ENCODE results near the gene SLC22A23. TPM values are rescaled to one million over a fixed set of nuclear protein-coding genes. Genes with fewer than 3 reads are reported as not detected.
"Not testable (repeated sequence)": the region's sequence is repeated elsewhere in the genome, so short reads cannot be mapped to it uniquely, and the experiment has no call there.

Gene SLC22A23
- total RNA-seq, 6 donors from 2014 or later = 18.2 to 73.1 (median 28.3) TPM

DNA sequence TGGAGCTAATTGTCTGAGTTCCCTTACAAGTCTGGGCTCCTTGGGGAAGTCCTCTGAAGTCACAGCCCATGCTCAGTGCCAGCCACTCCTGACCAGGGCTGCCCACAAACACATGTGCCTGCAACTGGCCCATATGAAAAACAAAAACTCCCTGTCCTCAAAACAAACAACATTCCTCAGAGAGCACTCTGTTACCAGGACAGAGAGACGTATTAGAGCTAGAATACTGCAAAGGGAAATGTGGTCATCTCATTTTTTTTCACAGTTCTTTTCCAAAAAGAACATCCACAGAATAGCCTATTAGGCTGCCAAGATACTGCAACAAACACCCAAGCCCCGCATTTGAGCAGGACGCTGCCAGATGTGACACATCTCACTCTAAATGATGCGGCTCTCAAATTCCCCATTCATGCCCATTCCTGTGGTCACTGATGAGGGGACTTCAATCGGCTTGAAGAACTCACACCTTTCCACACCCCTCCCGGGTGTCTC, 71.1 kb downstream of the SLC22A23 start:
- H3K27ac ChIP-seq = peak overlapping the region in 1 of 4 donors; percentile 28
- 67 to 69% methylated on average over 6 of the region's 6 CpGs for WGBS, 2 donors
- no peaks in the 10 kb centered on the region for H3K9me3 ChIP-seq
- DNase-seq (no peak), ATAC-seq (ENCODE audit: low FRiP score in 2 of 2) (peak; percentile 9 to 34)
- TF ChIP-seq POLR2AphosphoS5 (IDR thresholded peaks at IDR 0.05) (no peak), POLR2A (IDR thresholded peaks at IDR 0.05) (no peak), EP300 (IDR thresholded peaks at IDR 0.05) (no peak)
- TF ChIP-seq, protein P1, sequence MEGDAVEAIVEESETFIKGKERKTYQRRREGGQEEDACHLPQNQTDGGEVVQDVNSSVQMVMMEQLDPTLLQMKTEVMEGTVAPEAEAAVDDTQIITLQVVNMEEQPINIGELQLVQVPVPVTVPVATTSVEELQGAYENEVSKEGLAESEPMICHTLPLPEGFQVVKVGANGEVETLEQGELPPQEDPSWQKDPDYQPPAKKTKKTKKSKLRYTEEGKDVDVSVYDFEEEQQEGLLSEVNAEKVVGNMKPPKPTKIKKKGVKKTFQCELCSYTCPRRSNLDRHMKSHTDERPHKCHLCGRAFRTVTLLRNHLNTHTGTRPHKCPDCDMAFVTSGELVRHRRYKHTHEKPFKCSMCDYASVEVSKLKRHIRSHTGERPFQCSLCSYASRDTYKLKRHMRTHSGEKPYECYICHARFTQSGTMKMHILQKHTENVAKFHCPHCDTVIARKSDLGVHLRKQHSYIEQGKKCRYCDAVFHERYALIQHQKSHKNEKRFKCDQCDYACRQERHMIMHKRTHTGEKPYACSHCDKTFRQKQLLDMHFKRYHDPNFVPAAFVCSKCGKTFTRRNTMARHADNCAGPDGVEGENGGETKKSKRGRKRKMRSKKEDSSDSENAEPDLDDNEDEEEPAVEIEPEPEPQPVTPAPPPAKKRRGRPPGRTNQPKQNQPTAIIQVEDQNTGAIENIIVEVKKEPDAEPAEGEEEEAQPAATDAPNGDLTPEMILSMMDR (IDR thresholded peaks at IDR 0.05) = no peak
- H3K27me3 ChIP-seq = no peaks in the 10 kb centered on the region
- H3K4me3 ChIP-seq = no peak overlapping the region
- peaks cover 2 to 10% (median 8%) of the 10 kb centered on the region in 4 donors for H3K4me1 ChIP-seq
- no peaks in the 10 kb centered on the region for H3K36me3 ChIP-seq

DNA sequence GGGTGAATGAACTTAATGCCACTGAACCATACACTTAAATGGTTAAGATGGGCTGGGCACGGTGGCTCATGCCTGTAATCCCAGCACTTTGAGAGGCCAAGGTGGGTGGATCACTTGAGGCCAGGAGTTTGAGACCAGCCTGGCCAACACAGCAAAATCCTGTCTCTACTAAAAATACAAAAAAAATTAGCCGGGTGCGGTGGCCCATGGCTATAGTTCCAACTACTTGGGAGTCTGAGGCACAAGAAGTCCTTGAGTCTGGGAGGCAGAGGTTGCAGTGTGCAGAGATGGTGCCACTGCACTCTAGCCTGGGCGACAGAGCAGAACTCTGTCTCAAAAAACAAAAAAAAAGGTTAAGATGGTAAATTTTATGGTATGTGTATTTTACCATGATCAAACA, 71.7 kb downstream of the SLC22A23 start:
- Histone ChIP-seq H3K4me1 (peaks cover 2 to 15% (median 8%) of the 10 kb centered on the region in 4 donors), H3K27ac (peak overlapping the region in 1 of 4 donors; percentile 11)
- H3K4me3 ChIP-seq; ATAC-seq (ENCODE audit: low FRiP score in 2 of 2); H3K36me3 ChIP-seq; H3K27me3 ChIP-seq; DNase-seq; H3K9me3 ChIP-seq: not testable (repeated sequence)
- WGBS, 2 donors = 90% methylated on average over 4 of the region's 4 CpGs

DNA sequence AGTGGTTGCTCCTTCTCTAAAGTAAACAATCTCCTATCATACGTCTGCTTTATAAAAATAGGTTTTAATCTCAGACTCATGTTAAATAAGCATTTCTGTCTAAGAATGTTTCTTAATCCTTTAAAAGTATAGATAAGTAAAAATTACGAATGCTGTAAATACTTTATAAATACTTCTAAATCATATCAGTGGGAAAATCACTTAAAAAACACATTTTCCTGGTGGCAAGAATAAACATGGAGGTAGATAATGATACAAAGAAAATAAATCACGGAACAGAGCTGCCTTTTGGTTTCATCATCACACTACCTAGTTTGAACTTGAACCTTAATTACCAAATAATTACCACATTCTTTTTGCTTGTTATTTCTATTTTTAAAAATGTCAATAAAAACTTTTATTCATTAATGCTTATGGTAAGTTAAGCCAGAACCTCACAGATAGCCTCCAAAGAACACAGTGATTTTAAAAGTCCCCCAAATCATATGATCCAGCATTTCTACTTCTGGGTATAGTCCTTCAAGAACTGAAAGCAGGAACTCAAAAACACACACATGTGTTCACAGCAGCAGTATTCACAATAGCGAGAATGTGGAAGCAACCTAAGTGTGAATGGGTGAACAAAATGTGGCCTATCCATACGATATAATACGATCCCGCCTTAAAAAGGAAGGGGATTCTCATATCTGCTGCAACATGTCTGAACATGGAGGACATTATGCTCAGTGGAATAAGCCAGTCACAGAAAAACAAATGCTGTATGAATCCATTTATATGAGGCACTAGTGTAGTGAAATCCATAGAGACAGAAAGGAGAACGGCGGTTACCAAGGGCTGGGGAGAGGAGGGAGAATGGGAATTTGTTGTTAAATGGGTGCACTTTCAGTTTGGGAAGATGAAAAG, 72.4 kb downstream of the SLC22A23 start:
- Histone ChIP-seq H3K9me3 (no peaks in the 10 kb centered on the region), H3K27me3 (no peaks in the 10 kb centered on the region), H3K27ac (peak overlapping the region in 1 of 4 donors; percentile 11), H3K4me1 (peaks cover 2 to 22% (median 8%) of the 10 kb centered on the region in 4 donors), H3K36me3 (no peaks in the 10 kb centered on the region), H3K4me3 (no peak overlapping the region)
- DNase-seq (no peak), ATAC-seq (ENCODE audit: low FRiP score in 2 of 2) (no peak)
- TF ChIP-seq POLR2A (IDR thresholded peaks at IDR 0.05) = no peak
- TF ChIP-seq EP300 (IDR thresholded peaks at IDR 0.05) = no peak
- TF ChIP-seq POLR2AphosphoS5 (IDR thresholded peaks at IDR 0.05) = no peak
- TF ChIP-seq, protein P1 (IDR thresholded peaks at IDR 0.05) = no peak
- 85 to 86% methylated on average over 9 of the region's 9 CpGs for WGBS, 2 donors

DNA sequence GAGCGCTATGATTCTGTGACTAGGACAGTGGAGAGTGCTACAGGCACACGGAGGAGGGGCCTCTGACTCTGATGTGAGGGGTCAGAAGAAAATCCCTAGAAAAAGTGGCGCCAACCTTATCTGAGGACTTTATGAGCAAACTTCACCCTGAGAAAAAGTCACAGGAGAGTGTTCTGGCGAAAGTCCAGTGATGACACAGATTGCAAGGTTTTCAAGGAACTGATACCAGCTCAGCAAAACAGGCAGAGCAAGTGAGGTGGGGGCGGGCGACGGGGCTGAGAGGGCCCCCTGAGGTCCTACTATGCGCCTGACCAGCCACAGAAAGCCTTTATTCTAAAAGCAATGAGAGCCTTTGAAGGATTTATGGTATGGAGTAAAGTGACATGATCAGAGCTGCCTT, 73.3 kb downstream of the SLC22A23 start:
- TF ChIP-seq, protein P1 (IDR thresholded peaks at IDR 0.05) = no peak
- TF ChIP-seq POLR2A (IDR thresholded peaks at IDR 0.05) = no peak
- no peak for TF ChIP-seq POLR2AphosphoS5 (IDR thresholded peaks at IDR 0.05)
- TF ChIP-seq EP300 (IDR thresholded peaks at IDR 0.05) = no peak
- no peaks in the 10 kb centered on the region for H3K27me3 ChIP-seq
- H3K9me3 ChIP-seq = no peaks in the 10 kb centered on the region
- H3K27ac ChIP-seq = no peak overlapping the region
- peaks cover 2 to 22% (median 8%) of the 10 kb centered on the region in 4 donors for H3K4me1 ChIP-seq
- H3K4me3 ChIP-seq = no peak overlapping the region
- ATAC-seq (ENCODE audit: low FRiP score in 2 of 2) (no peak), DNase-seq (peak in 1 of 2 donors; percentile 63)
- no peaks in the 10 kb centered on the region for H3K36me3 ChIP-seq
- whole genome bisulfite sequencing, 2 donors = 45 to 76% methylated on average over 8 of the region's 8 CpGs

DNA sequence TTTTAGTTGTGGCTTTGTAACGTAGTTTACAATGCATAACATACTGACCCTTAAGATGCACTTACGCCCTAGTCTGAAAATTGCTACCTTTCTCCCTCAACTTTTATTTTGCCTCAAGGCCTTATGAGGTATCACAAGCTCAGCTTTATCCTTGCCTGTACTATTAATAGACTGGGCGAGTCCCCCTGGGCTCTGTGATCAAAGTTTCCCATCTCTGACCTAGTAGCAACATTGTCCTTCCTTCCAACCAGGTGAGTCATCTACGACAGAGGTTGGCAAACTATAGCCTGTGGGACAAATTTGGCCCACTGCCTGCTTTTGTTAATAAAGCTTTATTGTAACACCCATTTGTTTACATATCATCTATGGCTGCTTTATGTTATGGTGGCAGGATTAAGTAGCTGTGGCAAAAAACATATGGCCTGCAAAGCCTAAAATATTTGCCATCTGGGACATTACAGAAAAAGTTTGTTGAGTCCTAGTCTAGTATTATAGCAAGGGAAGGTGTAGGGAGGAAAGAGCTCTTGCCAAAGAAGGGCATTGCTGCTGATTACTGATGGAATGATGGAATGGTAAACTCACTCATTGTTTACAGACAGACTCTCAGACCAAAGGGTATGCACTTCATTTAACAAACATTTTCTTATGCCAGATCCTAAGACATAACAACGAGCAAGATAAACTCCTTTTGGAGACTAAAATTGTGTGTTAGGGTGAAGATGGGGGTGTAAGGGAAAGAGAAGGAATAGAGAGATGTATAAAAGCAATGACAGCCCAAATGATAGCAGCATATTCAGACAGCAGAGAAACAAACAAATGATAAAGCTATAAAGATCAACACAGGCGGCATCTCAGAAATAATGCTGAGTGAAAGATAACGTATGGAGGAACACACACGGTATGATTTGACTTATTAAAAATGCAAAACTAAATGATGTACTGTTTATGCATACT, 74.2 kb downstream of the SLC22A23 start:
- H3K36me3 ChIP-seq = no peaks in the 10 kb centered on the region
- H3K4me3 ChIP-seq = no peak overlapping the region
- no peak for DNase-seq
- no peak for TF ChIP-seq POLR2AphosphoS5 (IDR thresholded peaks at IDR 0.05)
- TF ChIP-seq POLR2A (IDR thresholded peaks at IDR 0.05) = no peak
- TF ChIP-seq, protein P1 (IDR thresholded peaks at IDR 0.05) = no peak
- no peak for TF ChIP-seq EP300 (IDR thresholded peaks at IDR 0.05)
- no peaks in the 10 kb centered on the region for H3K27me3 ChIP-seq
- no peaks in the 10 kb centered on the region for H3K9me3 ChIP-seq
- ATAC-seq (ENCODE audit: low FRiP score in 2 of 2) = no peak
- H3K27ac ChIP-seq = no peak overlapping the region
- peaks cover 2 to 22% (median 10%) of the 10 kb centered on the region in 4 donors for H3K4me1 ChIP-seq
- WGBS, 2 donors = 80 to 84% methylated on average over 8 of the region's 8 CpGs
